Endodermal cell (in vitro differentiated cells): ENCODE results near the gene LRP2. TPM values are rescaled to one million over a fixed set of nuclear protein-coding genes. Genes with fewer than 3 reads are reported as not detected.

Experiments
- DNase-seq: peaks from one replicate; pipeline ENCODE4 v3.0.0-alpha.2; 2017
- H3K27ac ChIP-seq: 2 replicates; pipeline ENCODE4 v1.5.1; 2013; ENCODE audit warnings: mild to moderate bottlenecking, low read depth, low read length, moderate library complexity
- H3K27me3 ChIP-seq: 2 replicates; pipeline ENCODE4 v1.6.1; 2013; ENCODE audit warnings: mild to moderate bottlenecking, low read length, moderate library complexity; ENCODE audit not compliant: insufficient read depth, control insufficient read depth, poor library complexity, severe bottlenecking
- H3K36me3 ChIP-seq: 2 replicates; pipeline ENCODE4 v1.7.0; 2013; ENCODE audit warnings: mild to moderate bottlenecking, low read length, moderate library complexity; ENCODE audit not compliant: control insufficient read depth, insufficient read depth
- H3K4me1 ChIP-seq: one replicate; pipeline ENCODE4 v1.7.0; 2013; ENCODE audit warnings: low read length; ENCODE audit not compliant: control insufficient read depth, insufficient read depth
- H3K4me3 ChIP-seq: 2 replicates; pipeline ENCODE4 v1.5.1; 2013; ENCODE audit warnings: mild to moderate bottlenecking, low read length, moderate library complexity
- H3K9ac ChIP-seq: 2 replicates; pipeline ENCODE4 v1.6.1; 2013; ENCODE audit warnings: mild to moderate bottlenecking, low read length, moderate library complexity; ENCODE audit not compliant: poor library complexity, severe bottlenecking; ENCODE audit errors: extremely low read depth
- H3K9me3 ChIP-seq: 2 replicates; pipeline ENCODE4 v1.6.1; 2013; ENCODE audit warnings: mild to moderate bottlenecking, low read length, moderate library complexity; ENCODE audit not compliant: control insufficient read depth
- H3K27ac Mint-ChIP-seq: 2 replicates; pipeline ENCODE4 v1.8.0; 2020; ENCODE audit warnings: mixed read lengths
- H3K27me3 Mint-ChIP-seq: 2 replicates; pipeline ENCODE4 v1.8.0; 2021; ENCODE audit warnings: mild to moderate bottlenecking, mixed read lengths; ENCODE audit not compliant: insufficient read depth
- H3K36me3 Mint-ChIP-seq: 2 replicates; pipeline ENCODE4 v1.8.0; 2020; ENCODE audit warnings: low read depth, mixed read lengths
- H3K4me1 Mint-ChIP-seq: 2 replicates; pipeline ENCODE4 v1.8.0; 2020; ENCODE audit warnings: mixed read lengths
- H3K4me3 Mint-ChIP-seq: 2 replicates; pipeline ENCODE4 v1.8.0; 2020; ENCODE audit warnings: mild to moderate bottlenecking, moderate library complexity, mixed read lengths
- H3K9me3 Mint-ChIP-seq: 2 replicates; pipeline ENCODE4 v1.8.0; 2020; ENCODE audit warnings: mild to moderate bottlenecking, mixed read lengths
- WGBS, 2 experiments: methylation state at CpG; one replicate each; pipeline versions ENCODE4 v1.1.5 to v1.1.7; 2013; ENCODE audit warnings: missing lambda C conversion rate in 2 of 2, mixed read lengths in 1 of 2; ENCODE audit not compliant: insufficient coverage in 1 of 2, insufficient read length in 1 of 2; 5-methylcytosine and 5-hydroxymethylcytosine counted together
- total RNA-seq, 2 donors: library from RNA; stranded (reverse); fragmentation: NEBNext Ultra II Directional in 1 of 2; extraction: Animal tissue kit (Norgen Biotek cat#: 25700) in 1 of 2; gene quantifications; 2 replicates in 1 of 2; 3 replicates in 1 of 2; pipeline ENCODE4 v1.2.1, GENCODE V29; 2021
- TF ChIP-seq, protein P1 (sequence below): fragments of 200-600 bp; sonication (generic); conservative IDR thresholded peaks from 2 replicates; pipeline ENCODE4 v1.5.0; 2021; ENCODE audit warnings: antibody characterized with exemption, mild to moderate bottlenecking

LRP2 gene
- total RNA-seq, 2 donors from 2014 or later, result 2.2 to 3.5 TPM

DNA sequence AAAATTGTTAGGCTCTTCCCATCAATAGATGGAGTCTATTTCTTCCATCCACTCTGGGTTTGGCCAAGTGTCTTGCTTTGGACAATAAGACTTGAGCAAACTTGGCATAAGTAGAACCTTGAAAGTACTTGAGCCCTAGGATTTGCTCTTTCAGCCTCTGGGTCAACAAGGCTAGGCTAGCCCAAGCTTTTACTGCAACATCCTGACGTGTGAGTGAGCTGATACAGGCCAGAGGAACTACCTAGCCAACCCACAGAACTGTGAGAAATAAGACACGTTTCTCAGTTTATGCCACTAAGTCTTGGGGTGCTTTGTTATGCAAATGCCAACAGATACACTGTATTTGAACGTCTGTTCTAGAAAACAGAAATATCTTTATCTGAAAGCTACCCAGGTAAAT lies 71.9 kb downstream of the LRP2 start:
- no peak for DNase-seq
- H3K4me1 Mint-ChIP-seq, result peaks cover 32% of the 10 kb centered on the region
- 70 to 74% methylated on average over 3 of the region's 3 CpGs for WGBS, 2 experiments

DNA sequence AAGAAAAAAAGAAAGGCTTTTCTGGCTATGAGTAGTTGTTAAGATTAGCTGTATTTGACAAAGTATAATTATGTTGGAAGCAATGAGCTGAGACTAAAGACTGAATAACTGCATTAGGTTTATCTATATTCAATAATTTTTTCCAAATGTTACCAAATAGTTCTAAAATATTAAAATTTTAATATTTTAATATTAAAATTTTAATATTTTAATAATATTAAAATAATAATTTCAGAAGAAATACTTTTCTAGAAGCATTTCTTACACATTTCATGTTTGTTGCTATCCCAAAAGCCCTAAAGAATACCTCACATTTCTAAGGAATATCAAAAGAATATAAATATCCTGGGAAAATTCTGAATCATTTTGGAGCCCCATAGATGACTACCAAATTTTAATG lies 74.7 kb downstream of the LRP2 start:
- Mint-ChIP-seq H3K4me3 (no peak overlapping the region), H3K27ac (no peak overlapping the region), H3K27me3 (no peaks in the 10 kb centered on the region), H3K9me3 (no peaks in the 10 kb centered on the region), H3K4me1 (peaks cover 26% of the 10 kb centered on the region), H3K36me3 (no peaks in the 10 kb centered on the region)
- Histone ChIP-seq H3K27ac (no peak overlapping the region), H3K9me3 (no peaks in the 10 kb centered on the region), H3K4me1 (peaks cover 15% of the 10 kb centered on the region), H3K4me3 (no peak overlapping the region), H3K36me3 (no peaks in the 10 kb centered on the region), H3K27me3 (no peaks in the 10 kb centered on the region), H3K9ac (no peak overlapping the region)
- TF ChIP-seq, protein P1, sequence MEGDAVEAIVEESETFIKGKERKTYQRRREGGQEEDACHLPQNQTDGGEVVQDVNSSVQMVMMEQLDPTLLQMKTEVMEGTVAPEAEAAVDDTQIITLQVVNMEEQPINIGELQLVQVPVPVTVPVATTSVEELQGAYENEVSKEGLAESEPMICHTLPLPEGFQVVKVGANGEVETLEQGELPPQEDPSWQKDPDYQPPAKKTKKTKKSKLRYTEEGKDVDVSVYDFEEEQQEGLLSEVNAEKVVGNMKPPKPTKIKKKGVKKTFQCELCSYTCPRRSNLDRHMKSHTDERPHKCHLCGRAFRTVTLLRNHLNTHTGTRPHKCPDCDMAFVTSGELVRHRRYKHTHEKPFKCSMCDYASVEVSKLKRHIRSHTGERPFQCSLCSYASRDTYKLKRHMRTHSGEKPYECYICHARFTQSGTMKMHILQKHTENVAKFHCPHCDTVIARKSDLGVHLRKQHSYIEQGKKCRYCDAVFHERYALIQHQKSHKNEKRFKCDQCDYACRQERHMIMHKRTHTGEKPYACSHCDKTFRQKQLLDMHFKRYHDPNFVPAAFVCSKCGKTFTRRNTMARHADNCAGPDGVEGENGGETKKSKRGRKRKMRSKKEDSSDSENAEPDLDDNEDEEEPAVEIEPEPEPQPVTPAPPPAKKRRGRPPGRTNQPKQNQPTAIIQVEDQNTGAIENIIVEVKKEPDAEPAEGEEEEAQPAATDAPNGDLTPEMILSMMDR, result no peak
- DNase-seq, result no peak

More for the DNA sequence above, 71.9 kb downstream of the LRP2 start:
- Histone ChIP-seq H3K27ac (no peak overlapping the region), H3K27me3 (no peaks in the 10 kb centered on the region), H3K4me3 (no peak overlapping the region), H3K36me3 (no peaks in the 10 kb centered on the region), H3K9ac (no peak overlapping the region), H3K9me3 (no peaks in the 10 kb centered on the region), H3K4me1 (peaks cover 17% of the 10 kb centered on the region)
- H3K36me3 Mint-ChIP-seq, result no peaks in the 10 kb centered on the region
- TF ChIP-seq, protein P1, result no peak
- no peaks in the 10 kb centered on the region for H3K27me3 Mint-ChIP-seq
- H3K4me3 Mint-ChIP-seq, result no peak overlapping the region
- H3K9me3 Mint-ChIP-seq, result no peaks in the 10 kb centered on the region
- H3K27ac Mint-ChIP-seq, result no peak overlapping the region

DNA sequence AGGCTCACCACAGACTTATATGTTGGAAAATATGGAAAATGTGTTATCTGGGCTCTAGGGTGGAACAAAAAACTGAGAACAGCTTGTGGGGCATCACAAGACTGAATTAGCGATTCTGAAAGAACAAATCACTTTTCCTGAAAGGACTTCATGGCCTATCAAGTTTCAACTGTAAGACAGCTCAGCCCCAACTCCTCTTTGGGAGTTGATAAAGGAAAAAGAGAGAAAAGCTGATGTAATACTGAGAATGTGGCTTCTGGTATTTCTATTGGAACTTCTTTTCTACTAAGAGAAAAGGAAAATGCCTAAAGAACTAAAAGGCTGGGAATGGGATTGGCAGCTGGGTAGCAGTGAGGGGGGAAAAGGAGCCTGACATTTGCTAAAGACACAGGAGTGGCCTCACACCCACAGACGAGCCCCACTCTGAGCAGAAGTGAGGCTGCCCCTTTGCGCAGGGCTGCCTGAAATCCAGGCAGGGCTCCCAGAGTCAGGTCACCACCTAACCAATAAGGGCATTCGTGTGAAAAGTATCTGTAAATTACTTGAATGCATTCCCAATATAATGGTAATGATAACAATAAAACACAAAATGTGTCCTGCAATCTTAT lies 75.6 kb downstream of the LRP2 start:
- 29 to 95% methylated on average over 1 to 4 of the region's 4 CpGs for WGBS, 2 experiments
- H3K27ac Mint-ChIP-seq, result no peak overlapping the region
- Histone ChIP-seq H3K4me3 (no peak overlapping the region), H3K27me3 (no peaks in the 10 kb centered on the region), H3K36me3 (no peaks in the 10 kb centered on the region), H3K4me1 (peaks cover 15% of the 10 kb centered on the region), H3K9me3 (no peaks in the 10 kb centered on the region), H3K9ac (no peak overlapping the region), H3K27ac (peak overlapping the region; percentile 69)
- H3K4me1 Mint-ChIP-seq, result peaks cover 26% of the 10 kb centered on the region
- TF ChIP-seq, protein P1, result no peak
- H3K36me3 Mint-ChIP-seq, result no peaks in the 10 kb centered on the region
- no peaks in the 10 kb centered on the region for H3K27me3 Mint-ChIP-seq
- H3K4me3 Mint-ChIP-seq, result no peak overlapping the region
- DNase-seq, result no peak
- no peaks in the 10 kb centered on the region for H3K9me3 Mint-ChIP-seq
